Stimulated activated CD4-positive, alpha-beta T cell treated with anti-CD3 and anti-CD28 coated beads, Interleukin-15, amount 100 ng/mL, for 1 hour (primary cell): Measurements from ENCODE around the gene ETS2.
"Not testable (repeated sequence)": the region's sequence is repeated elsewhere in the genome, so short reads cannot be mapped to it uniquely, and the experiment has no call there.

Experiments
- DNase-seq, 2 donors: peaks; one replicate each; pipeline ENCODE4 v3.0.0-alpha.2; 2020; ENCODE audit warnings: low read depth in 1 of 2, low spot score in 1 of 2

Gene ETS2

GRCh38 chr21:38834725-38835124 is 29.0 kb downstream of the ETS2 start:
- DNase-seq, result no peak

- no peak for DNase-seq
These were observed 32.2 kb downstream of the ETS2 start for GRCh38 chr21:38837806-38838461.

GRCh38 chr21:38838598-38839327 is 33.0 kb downstream of the ETS2 start:
- no peak for DNase-seq

- DNase-seq, result no peak
These were observed 33.9 kb downstream of the ETS2 start for GRCh38 chr21:38839328-38840286.

GRCh38 chr21:38840456-38841300 is 34.9 kb downstream of the ETS2 start:
- DNase-seq, result no peak

- no peak for DNase-seq
These were observed 35.7 kb downstream of the ETS2 start for GRCh38 chr21:38841472-38841871.

GRCh38 chr21:38842079-38842478 is 36.4 kb downstream of the ETS2 start:
- no peak for DNase-seq

GRCh38 chr21:38843379-38843778 is 37.6 kb downstream of the ETS2 start:
- no peak for DNase-seq

- no peak for DNase-seq
These were observed 38.2 kb downstream of the ETS2 start for GRCh38 chr21:38843806-38844503.

- DNase-seq, result not testable (repeated sequence)
These were observed 39.6 kb downstream of the ETS2 start for GRCh38 chr21:38845374-38845773.

- DNase-seq, result no peak
These were observed 41.8 kb downstream of the ETS2 start for GRCh38 chr21:38847556-38847955.

- no peak for DNase-seq
These were observed 42.5 kb downstream of the ETS2 start for GRCh38 chr21:38848187-38848609.

GRCh38 chr21:38849776-38850175 is 44.0 kb downstream of the ETS2 start:
- DNase-seq, result no peak

GRCh38 chr21:38850277-38850951 is 44.7 kb downstream of the ETS2 start:
- DNase-seq, result no peak

GRCh38 chr21:38851101-38851500 is 45.4 kb downstream of the ETS2 start:
- no peak for DNase-seq

- DNase-seq, result no peak
These were observed 46.5 kb downstream of the ETS2 start for GRCh38 chr21:38852278-38852677.

GRCh38 chr21:38852708-38853107 is 47.0 kb downstream of the ETS2 start:
- no peak for DNase-seq

GRCh38 chr21:38853421-38853919 is 47.7 kb downstream of the ETS2 start:
- DNase-seq, result no peak

- DNase-seq, result no peak
These were observed 51.6 kb downstream of the ETS2 start for GRCh38 chr21:38857152-38857825.
